ENCODE data around the gene TM4SF5. TPM values are rescaled to one million over a fixed set of nuclear protein-coding genes. Genes with fewer than 3 reads are reported as not detected.

TM4SF5 gene
- total RNA-seq, 1 donor from 2014 or later = not detected

DNA sequence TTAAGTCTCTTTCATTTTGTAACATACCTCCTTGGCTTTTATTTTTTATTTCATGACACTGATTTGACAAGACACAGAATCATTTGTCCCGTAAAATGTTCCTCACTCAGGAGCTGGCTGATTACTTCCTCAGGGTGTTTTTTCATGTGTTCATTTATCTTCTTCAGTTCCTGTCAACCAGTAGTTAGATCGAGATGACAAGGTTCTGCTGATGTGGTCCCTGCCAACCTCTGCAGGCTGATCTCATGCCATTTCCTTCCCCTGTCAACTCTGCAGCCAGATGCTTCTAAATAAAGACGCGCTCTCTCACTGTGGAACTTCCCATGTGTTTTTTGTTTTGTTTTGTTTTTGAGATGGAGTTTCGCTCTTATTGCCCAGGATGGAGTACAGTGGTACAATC, 23.8 kb upstream of the TM4SF5 start:
- intact Hi-C loops (cut with micrococcal nuclease) = no loop called here

DNA sequence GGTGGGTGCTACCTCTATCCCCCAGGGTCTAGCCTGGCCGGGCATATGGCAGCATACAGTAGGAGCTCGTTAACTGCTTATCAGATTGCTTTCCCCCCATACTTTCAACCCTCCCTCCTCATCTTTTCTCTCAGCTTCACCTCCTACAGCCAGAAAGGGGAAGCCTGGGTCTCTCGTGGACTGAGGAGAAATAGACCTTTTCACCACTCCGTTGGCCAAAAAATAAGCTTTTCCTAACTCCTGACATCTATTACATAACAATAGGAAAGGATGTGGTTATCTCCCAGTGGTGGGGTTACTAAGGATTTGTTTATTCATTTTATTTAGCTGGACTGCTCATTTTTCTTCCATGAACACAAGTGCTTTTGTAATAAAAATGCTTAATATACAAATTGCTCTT, 23.0 kb upstream of the TM4SF5 start:
- intact Hi-C loops (cut with micrococcal nuclease) = no loop called here

GRCh38 chr17:4750606-4751005, 21.1 kb upstream of the TM4SF5 start:
- intact Hi-C loops (cut with micrococcal nuclease) = no loop called here

GRCh38 chr17:4751932-4752331, 19.8 kb upstream of the TM4SF5 start:
- intact Hi-C loops (cut with micrococcal nuclease) = no loop called here

DNA sequence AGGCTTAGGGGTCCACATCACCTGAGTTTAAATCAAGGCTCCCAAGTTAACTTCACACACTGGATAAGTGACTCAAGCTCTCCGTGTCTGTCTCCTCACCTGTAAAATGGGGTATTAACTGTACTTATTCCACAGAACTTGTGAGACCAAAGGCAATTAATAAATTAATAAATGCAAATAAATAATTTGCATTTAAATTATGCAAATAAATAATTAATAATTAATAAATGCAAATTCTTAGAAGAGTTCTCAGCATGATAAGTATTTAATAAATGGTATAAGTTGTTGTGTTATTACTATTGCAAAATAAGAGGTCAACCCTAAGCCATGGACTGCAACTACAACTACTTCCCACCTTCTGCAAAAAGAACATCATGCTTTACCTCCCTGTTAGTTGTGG, 18.3 kb upstream of the TM4SF5 start:
- intact Hi-C loops (cut with micrococcal nuclease) = no loop called here

GRCh38 chr17:4759776-4760236, 11.9 kb upstream of the TM4SF5 start:
- intact Hi-C loops (cut with micrococcal nuclease) = no loop called here

DNA sequence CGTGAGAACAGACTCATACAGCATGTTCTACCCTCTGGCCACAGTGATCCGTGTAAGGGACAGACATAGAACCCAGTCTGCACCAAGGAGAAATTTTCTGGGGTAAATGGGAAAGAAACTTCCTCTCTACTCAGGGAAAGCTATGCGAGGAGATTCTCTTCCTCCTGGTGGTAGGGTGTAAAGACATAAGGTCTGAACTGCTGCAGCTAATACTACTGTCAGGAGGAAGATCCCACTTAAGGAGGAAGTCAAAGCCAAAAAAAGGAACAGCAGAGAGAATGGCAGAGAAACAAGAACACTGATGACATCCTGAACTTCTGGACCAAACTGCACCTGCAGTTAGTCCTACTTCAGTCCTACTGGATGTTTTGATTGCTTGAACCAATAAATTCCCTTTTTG, 7.1 kb upstream of the TM4SF5 start:
- intact Hi-C loops (cut with micrococcal nuclease) = no loop called here

DNA sequence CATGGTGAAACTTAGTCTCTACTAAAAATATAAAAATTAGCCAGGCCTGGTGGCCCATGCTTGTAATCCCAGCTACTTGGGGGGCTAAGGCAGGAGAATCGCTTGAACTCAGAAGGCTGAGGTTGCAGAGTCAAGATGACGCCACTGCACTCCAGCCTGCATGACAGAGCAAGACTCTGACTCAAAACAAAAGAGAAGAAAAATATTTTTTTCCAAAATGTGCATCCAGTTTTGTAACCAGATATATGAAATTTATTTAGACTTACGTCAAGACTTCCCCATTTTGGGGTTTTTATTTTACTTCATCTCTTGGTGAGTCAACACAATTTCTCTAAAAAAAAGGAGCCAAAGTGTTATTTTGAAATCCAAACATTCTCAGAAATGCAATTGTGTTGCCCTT, 5.5 kb upstream of the TM4SF5 start:
- intact Hi-C loops (cut with micrococcal nuclease) = no loop called here

DNA sequence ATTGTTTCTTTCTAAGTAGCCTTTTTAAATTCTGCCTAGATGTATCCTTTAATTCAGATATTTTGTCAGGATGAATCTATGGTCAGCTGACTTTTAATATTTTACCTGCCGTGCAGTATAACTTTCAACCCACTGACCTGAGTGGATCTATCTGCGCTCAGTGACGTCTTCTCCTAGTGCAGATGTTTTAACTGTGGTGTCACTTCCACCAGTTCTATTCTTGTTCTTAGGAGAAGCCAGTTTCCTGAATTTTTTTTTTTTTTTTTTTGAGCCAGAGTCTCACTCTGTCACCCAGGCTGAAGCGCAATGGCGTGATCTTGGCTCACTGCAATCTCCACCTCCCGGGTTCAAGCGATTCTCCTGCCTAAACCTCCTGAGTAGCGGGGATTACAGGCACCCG, 5.0 kb upstream of the TM4SF5 start:
- intact Hi-C loops (cut with micrococcal nuclease) = no loop called here

GRCh38 chr17:4768298-4768697, 3.4 kb upstream of the TM4SF5 start:
- intact Hi-C loops (cut with micrococcal nuclease) = no loop called here

DNA sequence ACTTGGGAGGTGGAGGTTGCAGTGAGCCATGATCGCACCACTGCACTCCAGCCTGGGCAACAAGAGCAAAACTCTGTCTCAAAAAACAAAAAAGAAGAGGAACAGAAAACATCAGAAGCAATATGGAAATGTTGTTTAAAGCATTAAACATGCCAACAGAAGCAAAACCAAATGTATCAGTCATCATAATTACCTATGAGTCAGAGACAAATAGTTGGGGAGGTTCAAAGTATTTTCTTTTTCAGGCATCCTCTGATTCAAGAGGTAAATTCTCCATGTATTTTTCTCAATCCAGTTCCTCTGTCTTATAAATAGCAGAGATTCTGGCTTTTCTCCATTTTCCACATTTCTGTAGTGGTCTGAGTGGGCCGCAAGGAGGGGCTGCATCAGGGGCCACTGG, 2.1 kb upstream of the TM4SF5 start:
- intact Hi-C loops (cut with micrococcal nuclease) = no loop called here

GRCh38 chr17:4772235-4772613, 538 bp downstream of the TM4SF5 start:
- intact Hi-C loops (cut with micrococcal nuclease) = no loop called here

DNA sequence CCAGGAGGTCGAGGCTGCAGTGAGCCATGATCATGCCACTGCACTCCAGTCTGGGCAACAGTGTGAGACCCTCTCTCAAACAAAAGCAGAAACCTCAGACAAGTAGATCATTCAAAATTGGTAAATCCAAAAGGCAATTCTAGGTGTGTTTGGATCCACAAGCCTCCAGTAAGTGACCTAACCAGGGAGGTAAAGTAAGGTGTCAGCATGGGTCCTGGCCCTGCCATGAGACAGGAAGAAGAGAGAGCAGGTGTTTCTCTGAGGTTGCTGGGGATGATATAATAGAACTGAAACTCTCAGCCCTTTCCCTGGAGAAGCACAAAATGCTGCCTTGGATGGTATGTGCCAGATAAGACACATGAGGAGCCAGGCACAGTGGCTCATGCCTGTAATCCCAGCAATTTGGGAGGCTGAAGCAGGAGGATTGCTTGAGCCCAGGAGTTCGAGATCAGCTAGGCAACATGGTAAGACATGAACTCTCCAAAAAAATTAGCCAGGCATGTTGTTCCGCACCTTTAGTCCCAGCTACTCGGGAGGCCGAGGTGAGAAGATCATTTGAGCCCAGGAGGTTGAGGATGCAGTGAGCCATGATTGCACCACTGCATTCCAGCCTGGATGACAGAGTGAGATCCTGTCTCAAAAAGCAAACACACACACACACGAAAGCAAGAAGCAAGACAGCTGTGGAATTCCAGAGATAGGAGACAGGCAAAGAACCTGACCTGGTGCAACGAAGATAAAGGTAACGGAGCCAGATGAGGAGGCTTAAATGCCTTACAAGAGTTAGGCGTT, 6.5 kb downstream of the TM4SF5 start:
- intact Hi-C loops (cut with micrococcal nuclease) = no loop called here

DNA sequence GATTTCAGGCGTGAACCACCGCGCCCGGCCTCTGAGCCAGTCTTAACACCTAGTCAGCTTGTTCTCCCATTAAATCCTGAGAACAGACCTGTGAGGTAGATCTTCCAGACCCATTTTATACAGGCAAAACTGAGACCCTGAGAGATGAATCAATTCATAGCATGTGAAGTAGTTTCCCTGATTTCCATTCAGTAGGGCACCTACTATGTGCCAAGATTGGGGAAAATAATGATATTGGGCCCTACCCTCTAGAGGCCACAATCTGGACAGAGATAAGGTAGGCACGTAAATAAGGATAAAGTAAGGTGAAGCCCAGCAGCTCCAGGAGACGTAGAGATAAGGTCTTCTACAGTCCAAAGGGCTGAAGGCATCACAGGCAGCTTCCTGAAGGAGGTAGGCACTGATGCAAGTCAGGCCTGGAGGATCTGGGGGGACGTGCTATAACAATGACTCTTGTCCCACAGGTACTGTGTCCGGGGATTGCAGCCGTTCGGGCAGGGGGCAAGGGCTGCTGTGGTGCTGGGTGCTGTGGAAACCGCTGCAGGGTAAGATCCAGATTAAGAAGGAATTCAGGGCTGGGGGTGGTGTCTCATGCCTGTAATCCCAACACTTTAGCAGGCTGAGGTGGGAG, 8.8 kb downstream of the TM4SF5 start:
- intact Hi-C loops (cut with micrococcal nuclease) = loop anchor here (10.0 kb wide), 1 partner anchor 136 kb away; the partner anchor contains the start of gene ALOX15

- intact Hi-C loops (cut with micrococcal nuclease) = loop anchor here (10.0 kb wide), 1 partner anchor 138 kb away; the partner anchor contains the start of gene ALOX15
Measured at GRCh38 chr17:4782652-4783051, 11.0 kb downstream of the TM4SF5 start.

GRCh38 chr17:4785311-4786105, 13.8 kb downstream of the TM4SF5 start:
- intact Hi-C loops (cut with micrococcal nuclease) = loop anchor here (2.0 to 10.0 kb wide), 2 partner anchors 103 to 141 kb away; partner anchors contain the start of gene ALOX15

DNA sequence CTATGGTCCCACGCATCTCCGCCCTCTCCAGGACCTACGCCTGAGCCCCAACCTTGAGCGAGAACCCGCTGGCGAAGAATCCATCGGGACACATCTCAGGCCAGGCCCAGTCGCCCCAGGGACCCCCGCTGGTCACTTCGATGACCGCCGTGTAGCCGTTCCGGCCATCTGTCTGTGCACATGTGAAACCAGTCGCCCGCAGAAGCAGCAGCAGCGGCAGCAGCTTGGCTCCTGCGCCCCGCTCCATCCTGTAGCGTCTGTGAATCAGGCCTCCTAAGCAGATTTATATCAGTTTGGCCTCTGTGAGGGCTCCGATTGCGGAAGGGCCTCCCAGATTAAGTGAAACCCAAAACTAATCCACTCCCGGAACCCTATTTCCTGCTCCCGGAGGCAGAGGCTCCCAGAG, 14.4 kb downstream of the TM4SF5 start, which contains the start of gene VMO1:
Gene VMO1 (minus strand): TSS at position 259 of the 406 bp plus-strand sequence. CDS start 12 bp downstream, at position 247.
- intact Hi-C loops (cut with micrococcal nuclease) = loop anchor here (2.0 to 10.0 kb wide), 2 partner anchors 103 to 141 kb away; partner anchors contain the start of gene ALOX15

- intact Hi-C loops (cut with micrococcal nuclease) = loop anchor here (2.0 to 10.0 kb wide), 2 partner anchors 102 to 142 kb away; partner anchors contain the start of gene ALOX15
Measured at GRCh38 chr17:4786516-4786915, 14.8 kb downstream of the TM4SF5 start.

DNA sequence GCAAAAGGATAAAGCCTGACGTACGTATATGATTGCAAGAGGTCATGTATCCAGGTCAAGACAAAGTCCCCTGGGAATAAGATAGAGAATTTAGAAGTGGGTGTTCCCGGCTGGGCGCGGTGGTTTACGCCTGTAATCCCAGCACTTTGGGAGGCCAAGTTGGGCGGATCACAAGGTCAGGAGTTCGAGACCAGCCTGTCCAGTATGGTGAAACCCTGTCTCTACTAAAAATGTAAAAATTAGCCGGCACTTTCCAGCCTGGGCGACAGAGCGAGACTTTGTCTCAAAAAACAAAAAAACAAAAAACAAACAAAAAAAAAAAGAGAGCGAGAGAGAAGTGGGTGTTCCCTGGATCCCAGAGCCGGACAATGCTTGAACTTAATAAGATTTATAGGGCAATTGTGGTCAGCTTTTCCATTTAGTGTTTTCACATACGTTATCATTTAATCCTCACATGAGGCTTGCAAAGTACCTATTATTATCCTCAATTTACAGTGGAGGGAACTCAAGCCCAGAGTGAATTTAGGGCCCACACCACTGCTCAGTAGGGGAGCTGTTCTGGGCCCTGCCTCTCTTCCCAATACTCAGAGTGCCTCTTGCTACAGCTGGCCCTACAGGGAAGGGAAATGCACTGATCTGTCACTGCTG, 16.6 kb downstream of the TM4SF5 start:
- intact Hi-C loops (cut with micrococcal nuclease) = loop anchor here (10.0 kb wide), 1 partner anchor 143 kb away; the partner anchor contains the start of gene ALOX15

- intact Hi-C loops (cut with micrococcal nuclease) = loop anchor here (10.0 kb wide), 1 partner anchor 144 kb away; the partner anchor contains the start of gene ALOX15
Measured at GRCh38 chr17:4788807-4789700, 17.4 kb downstream of the TM4SF5 start, which contains the start of gene GLTPD2. TSS of gene GLTPD2 (plus strand) at chr17:4788964. CDS start at chr17:4789012, 48 bp downstream.

Measured in T-helper 2 cell treated with Interferon-gamma antibody and Interleukin-4, amounts not matched to agents 100 ng/mL and 5 ng/mL, for 36 hours (primary cell).